NCI-H345 (cell line): ENCODE measurements around the gene ZNF740.
"Not testable (repeated sequence)": the region's sequence is repeated elsewhere in the genome, so short reads cannot be mapped to it uniquely, and the experiment has no call there.

Experiments used
- DNase-seq: peaks from one replicate; lab custom pipeline; 2025; lab: John Stamatoyannopoulos, UW

The ZNF740 gene

DNA sequence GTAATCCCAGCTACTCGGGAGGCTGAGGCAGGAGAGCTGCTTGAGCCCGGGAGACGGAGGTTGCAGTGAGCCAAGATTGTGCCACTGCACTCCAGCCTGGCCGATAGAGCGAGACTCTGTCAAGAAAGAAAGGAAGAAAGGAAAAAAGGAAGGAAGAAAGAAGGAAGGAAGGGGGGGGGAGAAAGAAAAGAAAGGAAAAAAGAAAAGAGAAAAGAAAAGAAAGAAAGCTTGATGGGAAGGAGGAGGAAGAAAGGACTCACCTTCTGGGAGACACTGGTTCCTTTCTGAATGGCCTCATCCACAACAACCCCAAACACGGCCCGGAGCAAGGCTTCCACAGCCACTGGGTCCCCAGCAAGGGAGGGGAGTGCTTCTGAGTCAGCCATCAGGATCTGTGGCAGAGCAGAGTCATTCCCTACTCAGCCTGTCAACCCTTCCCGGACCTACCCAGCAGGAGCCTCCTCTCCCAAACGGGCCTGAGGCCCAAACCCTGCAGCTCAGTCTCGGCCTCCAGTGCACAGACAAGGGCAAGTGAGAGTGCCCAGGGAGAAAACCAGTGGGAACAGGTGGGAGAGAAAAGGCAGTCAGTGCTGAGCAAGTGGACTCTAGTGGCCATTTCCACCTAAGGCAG, 7.3 kb upstream of the ZNF740 start:
- DNase-seq = no peak

DNA sequence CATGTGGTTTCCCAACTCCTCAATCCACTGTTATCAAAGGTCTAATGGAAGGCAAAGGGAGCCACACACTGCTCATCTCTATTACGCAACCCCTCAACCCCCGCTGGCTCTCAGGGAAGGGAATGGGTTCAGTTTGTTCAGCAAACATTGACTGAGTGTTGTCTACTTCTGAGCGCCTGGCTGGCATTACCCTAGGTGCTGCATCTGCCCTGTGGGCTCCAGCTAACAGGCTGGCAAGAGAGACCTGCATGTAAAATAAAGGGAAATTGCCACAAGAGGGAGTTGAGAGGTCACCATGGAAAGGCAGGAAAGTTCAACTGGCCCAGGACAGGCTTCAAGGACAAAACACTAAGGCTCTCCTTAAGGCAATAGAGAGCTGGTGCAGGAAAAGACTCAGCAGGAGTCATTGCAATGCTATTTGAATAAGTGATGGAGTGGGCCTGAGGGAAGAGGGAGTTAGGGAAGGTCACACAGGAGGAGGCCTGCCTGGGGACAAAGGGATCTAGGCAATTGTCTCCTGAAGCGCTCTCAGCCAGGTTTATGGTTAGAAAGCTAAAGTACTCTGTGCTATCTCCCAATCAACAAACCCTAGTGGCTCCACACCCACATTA, 5.5 kb upstream of the ZNF740 start:
- peak; percentile 93 for DNase-seq

DNA sequence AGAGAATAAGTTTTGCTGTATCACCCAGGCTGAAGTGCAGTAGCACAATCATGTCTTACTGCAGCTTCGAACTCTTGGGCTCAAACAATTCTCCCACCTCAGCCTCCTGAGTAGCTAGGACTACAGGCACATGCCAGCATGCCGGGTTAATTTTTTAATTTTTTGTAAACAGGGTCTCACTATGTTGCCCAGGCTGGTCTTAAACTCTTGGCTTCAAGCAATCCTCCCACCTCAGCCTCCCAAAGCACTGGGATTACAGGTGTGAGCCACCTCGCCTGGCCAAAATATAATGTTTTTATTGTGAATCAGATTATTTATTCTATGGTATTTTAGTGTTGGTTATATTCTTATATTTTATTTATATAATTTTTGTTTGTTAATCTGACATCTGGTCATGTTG, 3.8 kb upstream of the ZNF740 start:
- DNase-seq = no peak

DNA sequence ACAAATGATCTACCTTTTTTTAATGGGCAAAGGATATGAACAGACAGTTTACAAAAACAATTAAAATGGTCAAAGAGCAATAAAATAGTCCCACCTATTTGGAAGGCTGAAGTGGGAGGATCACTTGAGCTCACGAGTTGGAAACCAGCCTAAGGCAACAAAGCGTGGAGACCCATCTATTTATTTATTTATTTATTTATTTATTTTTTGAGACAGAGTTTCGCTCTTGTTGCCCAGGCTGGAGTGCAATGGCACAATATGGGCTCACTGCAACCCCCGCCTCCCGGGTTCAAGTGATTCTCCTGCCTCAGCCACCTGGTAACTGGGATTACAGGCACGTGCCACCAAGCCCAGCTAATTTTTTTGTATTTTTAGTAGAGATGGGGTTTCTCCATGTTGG, 3.1 kb upstream of the ZNF740 start:
- DNase-seq = peak; percentile 11

DNA sequence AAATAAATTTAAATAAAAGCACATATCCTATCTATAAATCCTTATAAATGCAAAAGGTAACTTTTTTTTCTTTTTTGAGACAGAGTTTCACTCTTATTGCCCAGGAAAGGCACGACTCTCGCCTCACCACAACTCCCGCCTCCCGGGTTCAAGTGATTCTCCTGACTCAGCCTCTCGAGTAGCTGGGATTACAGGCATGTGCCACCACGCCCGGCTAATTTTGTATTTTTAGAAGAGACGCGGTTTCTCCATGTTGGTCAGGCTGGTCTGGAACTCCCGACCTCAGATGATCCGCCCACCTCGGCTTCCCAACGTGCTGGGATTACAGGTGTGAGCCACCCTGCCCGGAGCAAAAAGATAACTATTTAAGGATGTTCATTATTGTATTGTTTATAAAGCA, 1.7 kb upstream of the ZNF740 start:
- DNase-seq = not testable (repeated sequence)

DNA sequence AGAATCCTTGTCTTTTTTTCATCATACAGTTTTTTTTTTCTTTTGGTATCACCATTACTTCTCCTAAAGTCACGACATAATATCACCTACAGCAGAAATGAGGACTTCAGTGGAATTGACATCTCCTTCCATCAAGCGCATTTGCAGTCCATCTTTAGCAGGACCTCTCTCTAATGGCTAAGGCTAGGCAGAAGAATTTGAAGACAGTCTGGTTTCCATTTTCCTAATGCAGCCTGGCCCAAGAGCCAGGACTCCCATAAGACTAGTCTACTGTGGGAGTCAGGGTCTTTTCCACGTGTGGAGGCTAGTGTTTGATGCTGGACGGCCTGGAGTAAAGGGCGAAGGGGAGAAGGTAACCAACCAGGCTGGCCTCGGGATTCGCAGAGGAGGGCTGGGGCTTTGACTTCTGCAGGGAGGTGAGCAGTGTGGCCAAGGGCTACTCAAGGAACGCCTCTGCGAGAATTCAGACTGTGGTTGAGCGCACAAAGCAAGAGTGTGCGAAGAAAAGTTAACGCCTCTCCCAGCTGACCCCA, 769 bp upstream of the ZNF740 start:
- DNase-seq = peak; percentile 22

DNA sequence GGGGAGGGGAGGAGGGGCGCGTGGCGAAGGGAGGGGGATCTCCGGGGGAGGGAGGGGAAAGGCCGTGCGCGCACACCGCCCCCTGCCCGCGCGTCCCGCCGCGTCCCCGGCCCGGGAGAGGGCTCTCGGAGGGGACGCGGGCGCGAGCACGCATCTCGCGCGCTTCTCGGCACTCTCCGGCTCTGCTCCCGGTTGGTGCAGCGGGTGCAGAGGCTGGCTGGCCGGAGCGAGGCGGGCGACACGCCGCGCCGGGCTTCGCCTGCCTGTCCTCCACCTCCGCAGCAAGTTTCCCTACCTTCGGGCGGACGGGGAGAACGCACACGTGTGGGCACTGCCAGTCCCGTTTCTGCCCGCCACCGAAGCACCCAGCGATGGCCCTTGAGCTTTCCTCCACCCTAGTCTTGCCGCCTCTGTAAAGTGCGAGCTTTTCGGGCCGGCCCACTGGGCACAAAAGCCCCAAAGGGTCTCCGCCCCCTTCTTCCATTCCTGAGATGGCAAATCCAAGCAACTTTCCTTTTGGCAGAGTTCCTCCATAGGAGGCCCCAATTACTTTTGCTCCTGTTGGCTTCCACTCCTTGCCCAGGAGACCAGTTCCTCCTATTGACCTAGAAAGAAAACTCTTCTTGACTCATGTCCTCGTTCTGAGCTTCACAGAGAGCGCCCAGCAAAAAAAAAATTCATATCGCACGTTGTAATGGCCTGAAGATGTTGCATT, 566 bp downstream of the ZNF740 start:
- peak; percentile 87 for DNase-seq

DNA sequence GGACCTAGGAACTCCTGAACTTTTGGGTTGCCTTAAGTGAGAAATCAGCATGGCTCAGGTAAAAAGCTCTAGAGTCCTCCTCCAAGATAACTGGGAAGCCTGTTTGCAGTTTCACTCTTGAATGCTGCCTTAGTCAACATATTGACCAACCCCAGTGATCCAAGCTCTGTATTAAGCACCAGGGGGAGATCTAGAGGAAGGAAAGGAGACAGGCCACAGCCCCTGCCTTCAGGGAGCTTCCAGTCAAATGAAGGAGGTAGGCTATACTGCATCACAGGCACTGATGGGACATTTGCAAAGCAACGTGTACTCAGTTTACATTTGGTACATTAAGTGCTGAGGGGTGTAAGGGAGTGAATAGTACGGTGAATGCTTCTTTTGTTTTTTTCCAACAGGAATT, 1.4 kb downstream of the ZNF740 start:
- DNase-seq = no peak

DNA sequence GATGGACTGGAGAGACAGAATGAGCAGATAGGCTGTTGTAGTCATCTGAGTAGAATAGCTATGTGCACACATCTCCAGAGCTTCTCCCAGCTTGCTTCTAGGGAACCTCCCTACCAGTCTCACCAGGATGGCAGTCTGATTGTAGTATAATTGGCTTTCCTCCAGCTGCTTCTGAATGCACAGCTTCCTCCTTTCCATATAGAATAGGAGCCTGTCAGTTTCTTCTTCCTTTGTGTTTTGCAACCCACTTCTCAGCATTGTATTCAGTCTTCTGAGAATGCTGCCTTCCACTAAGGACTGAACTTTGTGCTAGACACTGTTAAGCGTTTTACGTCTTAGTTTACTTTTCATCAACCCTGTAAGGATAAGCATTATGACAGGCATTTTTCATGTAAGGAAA, 2.4 kb downstream of the ZNF740 start:
- DNase-seq = peak; percentile 8

DNA sequence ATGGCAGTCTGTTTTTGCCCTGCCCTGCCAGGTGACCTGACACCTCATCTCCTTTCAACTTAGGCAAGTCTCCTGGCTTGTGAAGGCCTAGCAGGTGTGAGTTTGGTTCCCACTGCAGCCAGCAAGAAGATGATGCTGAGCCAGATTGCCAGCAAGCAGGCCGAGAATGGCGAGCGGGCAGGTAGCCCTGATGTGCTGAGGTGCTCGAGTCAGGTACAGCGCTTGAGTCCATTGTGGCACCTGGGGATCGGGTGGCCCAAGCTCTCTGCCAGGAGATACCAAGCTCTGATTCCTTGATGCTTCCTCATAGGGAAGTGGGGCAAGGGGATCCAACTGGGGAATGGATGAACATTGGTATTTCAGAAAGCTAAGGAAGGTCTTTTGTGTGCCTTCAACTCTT, 4.3 kb downstream of the ZNF740 start:
- DNase-seq = no peak

DNA sequence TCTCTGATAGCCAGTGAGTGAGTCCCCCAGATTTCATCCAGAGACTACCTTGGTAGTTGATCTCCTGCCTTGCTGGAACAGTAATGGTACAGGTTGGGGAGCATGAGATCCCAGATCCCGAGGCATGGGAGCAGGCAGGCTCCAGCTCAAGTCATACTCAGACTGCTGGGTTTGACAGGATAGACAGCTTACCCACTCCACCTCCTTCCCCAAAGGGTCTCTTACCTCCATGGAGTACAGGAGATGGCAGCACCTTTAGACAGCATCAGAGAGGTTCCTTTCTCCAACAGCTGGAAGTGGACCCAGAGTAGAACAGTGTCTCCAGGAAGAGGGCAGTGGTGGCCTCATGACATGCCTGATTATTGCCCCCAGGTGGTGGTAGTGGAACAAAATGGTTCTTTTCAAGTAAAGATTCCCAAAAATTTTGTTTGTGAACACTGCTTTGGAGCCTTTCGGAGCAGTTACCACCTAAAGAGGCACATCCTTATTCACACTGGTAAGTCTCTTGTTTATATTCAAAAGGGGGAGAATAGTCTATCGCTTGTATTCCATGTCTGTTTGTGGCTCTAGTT, 5.1 kb downstream of the ZNF740 start:
- DNase-seq = no peak

DNA sequence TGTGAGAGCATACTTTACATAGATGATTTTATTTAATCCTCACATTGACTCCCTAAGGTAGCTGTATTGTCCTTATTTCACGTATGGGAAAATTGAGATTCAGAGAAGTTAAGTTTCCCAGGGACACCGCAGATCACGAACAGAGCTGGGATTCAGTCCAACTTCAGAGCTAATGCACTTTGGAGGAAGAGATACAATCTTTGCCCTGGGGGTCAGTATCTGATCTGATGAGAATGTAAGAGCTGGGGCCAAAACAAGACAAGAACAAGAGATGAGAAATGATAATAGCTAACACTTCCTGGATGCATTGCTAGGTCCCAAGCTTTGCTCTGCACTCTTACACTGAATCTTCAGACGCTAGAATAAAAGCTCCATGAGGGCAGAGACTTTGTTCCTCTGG, 6.2 kb downstream of the ZNF740 start:
- DNase-seq = no peak

DNA sequence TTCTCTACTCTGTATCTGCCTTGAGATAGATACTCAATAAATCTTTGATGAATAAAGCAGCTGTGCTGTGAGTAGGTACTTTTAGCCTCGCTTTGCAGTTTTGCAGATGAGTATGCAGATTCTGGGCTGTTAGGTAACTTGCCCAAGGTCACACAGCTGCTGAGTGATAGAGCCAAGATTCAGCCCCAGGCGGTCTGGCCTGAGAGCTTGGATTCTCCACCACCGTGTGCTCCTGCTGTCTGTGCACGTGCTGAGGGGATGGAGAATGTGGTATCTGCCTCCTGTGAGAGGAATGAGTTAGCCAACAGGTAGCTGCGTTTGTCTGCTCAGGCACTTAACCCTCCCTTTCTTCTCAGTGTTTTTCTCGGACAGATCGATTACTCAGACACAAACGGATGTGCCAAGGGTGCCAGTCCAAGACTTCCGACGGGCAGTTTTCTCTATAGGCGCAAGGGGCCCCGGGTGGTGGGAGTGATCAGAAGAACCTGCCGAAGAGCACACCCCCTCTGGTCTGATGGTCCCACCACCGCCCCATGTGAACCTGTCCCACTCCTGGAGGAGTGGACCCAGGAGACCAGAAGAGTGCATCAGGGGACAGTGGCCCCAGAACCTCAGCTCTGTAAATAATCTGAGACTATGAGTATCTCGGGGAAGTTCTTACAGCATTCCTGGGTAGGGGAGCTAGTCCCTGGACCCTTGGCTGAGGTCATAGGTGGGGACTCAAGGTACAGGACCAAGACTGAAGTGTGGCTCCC, 6.8 kb downstream of the ZNF740 start:
- DNase-seq = no peak

DNA sequence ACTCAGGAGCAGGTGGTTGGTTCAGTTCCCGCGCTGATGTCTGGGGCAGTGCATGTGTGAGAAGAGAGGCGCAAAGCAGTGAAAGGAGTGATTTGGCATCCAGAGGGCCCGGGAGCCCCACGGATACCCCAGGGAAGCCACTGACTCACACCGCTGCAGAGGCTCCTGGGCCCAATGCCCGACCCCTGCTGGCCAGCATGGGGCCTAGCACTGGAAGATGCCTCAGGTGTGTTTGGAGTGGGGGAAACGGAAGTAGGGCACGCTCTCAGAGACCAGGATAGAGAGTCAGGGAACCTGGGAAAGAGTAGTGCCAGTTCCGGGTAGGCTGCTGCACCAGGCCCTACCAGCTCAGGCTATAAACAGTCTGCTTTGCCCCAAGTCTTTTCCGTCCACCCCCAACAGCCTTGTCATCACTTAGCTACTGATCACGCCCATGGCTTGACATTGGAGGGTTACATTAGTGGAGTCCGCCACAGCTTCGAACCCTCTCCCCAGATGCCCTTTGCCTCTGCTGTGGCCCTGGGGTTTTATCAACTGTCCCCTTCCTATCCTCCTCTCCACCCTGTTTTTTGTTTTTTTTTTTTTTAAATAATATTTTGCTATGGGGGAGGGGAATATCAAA, 9.7 kb downstream of the ZNF740 start:
- peak; percentile 32 for DNase-seq

DNA sequence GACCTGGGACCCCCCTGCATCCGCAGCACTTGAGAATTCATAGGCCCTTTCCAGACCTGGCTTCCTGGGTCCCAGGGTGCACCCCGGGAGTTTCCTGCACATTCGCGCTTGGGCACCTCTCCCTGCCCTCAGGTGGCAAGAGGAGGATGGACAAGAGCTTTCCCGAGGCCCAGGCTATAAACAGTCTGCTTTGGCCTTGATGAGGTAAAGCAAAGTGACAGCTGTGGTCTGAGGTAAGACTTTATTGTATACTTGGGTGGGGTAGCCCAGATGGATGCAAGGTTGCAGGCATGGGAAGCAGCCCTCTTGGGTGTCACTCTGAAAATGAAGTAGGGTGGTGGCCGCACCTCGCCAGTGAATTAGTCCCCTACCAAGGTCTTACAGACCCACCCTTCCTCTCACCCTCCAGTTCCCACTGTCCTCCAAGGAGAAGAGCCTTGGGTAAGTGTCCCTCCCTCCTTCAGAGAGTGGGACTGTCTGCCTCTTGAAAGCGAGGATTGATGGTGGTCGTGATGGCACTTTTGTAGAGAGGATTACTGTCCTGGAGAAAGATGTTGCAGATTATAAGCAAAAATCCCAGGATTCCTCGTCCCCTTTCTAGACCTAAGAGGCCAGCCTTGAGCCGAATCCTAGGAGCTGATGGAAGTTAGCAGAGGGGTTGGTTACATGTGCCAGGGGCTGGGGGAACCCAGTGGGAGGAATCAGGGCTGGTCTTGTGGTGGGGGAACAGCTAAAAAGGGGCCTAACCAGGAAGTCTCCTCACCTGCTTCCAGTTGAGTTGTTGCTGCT, 10.8 kb downstream of the ZNF740 start:
- DNase-seq = no peak

DNA sequence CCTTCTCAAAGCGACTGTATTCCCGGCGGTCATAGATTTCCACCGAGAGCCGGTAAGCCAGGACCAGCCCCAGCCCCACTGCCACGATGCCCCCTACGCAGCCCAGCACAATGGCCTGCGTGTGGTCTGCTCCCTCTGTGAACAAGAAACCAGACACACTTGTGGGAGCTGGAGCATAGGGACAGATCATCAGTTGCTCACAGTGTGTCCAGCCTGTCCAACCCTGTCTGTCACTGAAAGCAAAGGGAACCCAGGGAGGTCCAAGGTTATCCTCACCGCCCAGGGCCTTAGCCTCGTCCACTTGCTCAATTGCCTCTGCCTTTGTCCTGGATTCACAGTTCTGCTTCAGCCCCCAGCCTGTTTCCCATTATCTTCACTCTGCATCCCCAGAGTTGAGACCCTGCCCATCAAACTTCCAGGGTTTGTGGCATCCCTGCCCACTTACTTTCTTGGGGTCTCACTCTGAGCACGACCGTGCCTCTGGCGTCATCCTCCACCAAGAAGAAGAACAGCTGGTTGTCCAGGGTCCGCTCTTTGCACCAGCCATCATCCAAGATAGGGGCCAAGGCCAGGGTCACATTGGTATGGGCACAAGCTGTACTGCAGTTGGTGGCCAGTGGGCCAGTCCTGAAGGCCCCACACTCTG, 11.5 kb downstream of the ZNF740 start:
- DNase-seq = no peak

DNA sequence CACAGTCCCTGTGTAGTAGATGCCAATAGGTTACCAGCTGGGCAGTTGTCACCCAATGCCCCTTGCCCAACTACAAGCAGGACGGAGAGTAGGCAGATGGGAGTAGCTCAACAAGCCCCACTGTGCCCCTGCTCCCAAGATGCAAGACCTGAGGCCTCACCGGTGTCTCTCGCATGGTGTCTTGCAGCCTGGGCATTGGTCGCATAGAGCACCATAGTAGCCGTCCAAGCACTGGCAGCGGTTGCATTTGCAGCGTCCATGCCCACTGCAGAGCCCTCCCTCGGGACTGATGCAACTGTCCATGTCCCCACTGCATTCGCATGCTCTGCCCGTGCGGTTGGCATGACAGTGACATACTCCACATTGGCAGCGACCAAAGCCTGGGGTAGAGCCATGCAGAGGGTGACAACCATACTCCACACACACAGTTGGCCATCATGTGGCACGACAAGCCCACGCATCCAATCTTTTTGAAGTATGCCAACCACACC, 12.1 kb downstream of the ZNF740 start:
- DNase-seq = no peak

DNA sequence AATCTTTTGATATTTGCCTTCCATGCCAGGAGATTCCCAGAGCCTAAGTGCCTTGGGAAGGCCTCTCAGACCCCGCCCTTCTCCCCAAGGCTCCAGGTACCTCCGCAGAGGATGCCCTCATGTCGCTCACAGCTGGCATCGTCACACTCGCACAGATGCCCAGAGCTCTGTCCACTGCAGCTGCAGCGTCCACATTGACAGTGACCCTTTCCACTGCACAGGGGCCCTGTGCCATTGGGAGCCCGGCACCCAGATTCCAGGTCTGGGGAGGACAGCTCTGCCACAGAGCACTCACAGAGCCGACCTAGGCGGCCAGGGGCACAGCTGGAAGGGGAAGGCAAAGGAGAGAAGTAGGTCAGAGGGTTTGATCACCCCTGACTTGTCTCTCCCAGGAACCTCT, 12.5 kb downstream of the ZNF740 start:
- no peak for DNase-seq

DNA sequence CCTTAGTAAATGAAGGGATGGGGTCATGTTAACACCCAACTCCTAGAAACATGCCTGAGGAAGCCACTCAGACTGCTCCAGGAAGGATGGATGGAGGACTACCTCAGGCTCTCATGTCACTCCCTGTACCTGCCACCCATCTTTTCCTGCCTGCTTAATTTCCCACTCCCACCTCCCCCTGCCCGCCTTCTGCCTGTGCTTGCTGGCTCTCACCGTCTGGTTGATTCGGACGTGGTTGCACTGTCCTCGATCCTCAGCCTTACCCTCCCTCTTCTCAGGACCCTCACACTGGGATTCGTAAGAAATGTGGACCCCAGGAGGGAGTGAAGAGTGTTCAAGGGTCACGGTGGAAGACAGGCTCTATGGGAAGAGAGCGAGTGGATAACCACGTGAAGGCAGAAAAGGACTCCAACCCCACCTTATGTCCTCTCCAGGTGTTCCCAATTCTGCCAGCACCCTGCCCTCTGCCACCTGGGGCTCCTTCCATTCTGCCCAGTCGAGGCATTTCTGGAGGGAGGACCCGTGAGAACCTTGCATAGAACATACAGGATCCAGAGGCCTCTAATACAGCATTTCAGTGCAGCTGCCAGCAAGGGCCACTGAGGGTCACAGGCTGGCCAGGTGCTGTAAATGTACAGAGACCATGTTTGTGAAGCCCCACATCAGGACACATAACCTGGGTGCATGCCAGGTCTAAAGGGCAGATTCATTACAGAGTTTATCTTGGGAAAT, 13.6 kb downstream of the ZNF740 start:
- DNase-seq = no peak

DNA sequence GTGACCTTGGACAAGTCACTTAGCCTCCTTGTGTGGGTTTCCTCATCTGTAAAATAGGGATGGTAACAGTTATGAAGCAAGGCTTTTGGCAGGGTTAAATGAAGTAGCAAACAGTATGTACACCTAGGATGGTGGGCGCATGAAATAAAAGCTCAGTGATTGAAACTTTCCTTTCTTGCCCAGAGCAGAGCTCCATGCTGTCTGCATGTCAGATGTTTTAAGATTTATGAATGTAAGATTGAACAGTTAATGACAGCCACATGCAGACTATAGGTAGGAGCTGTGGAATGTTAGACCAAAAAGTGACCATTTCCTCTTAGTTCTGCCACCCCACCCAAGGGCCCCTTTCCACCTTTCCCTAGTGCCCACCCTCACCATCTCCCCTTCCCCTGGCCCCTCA, 14.5 kb downstream of the ZNF740 start:
- no peak for DNase-seq
